ENCODE measurements around the gene ABCB4.

- no peak for TF ChIP-seq POLR2A (IDR thresholded peaks at IDR 0.05)
- TF ChIP-seq POLR2AphosphoS5 (IDR thresholded peaks at IDR 0.05), result no peak
- no peak for TF ChIP-seq CTCF (IDR thresholded peaks at IDR 0.05)
Observed at GRCh38 chr7:87512906-87513305, 37.4 kb upstream of the ABCB4 start.

Measured in breast epithelium (tissue), 3 donors.